ENCODE data around the gene PLAGL2.

GRCh38 chr20:32248043-32248442 lies 40.5 kb upstream of the PLAGL2 start:
- TF ChIP-seq EZH2 (IDR thresholded peaks at IDR 0.05; ENCODE audit: low read depth, unreplicated experiment) (no peak), CTCF (conservative IDR thresholded peaks at IDR 0.05; ENCODE audit: low read depth in 2 of 2) (no peak), EZH2phosphoT487 (IDR thresholded peaks at IDR 0.05; ENCODE audit: unreplicated experiment) (no peak), JUNB (IDR thresholded peaks at IDR 0.05; ENCODE audit: unreplicated experiment) (no peak)

Data from GM23338 (cell line).